GM12878 (cell line): ENCODE data around the gene DMAP1. TPM values are rescaled to one million over a fixed set of nuclear protein-coding genes. Genes with fewer than 3 reads are reported as not detected.

ENCODE experiments used
- ATAC-seq: fragments of 200-7000 bp; cut with Tn5 transposase; 3 replicates; pipeline ENCODE4 v1.9.1; 2020; ENCODE audit warnings: mild to moderate bottlenecking, moderate library complexity
- BruUV-seq: library from RNA; stranded (reverse); fragments of 400-500 nt; replicated peaks from 2 replicates; lab custom pipeline; 2021; lab: Mats Ljungman, UMichigan
- CTCF ChIA-PET: fragments of 300-600 bp; sonication (Branson Sonifier 250); formaldehyde crosslinking; extraction: SDS; loops from one replicate; lab custom pipeline; 2021; ENCODE audit warnings: inconsistent platforms; lab: Yijun Ruan, JAX
- POLR2A ChIA-PET: fragments of 350-600 bp; formaldehyde crosslinking; extraction: SDS; loops from one replicate; lab custom pipeline; 2021; ENCODE audit warnings: inconsistent platforms; lab: Charles Lee
- RAD21 ChIA-PET: fragments of 300-600 bp; sonication (Branson Sonifier 250); formaldehyde crosslinking; loops from one replicate; lab custom pipeline; 2023; ENCODE audit warnings: antibody characterized with exemption; ENCODE audit not compliant: unreplicated experiment; lab: Charles Lee
- SMC1A ChIA-PET: fragments of 300-600 bp; sonication (Branson Sonifier 250); formaldehyde crosslinking; loops from one replicate; lab custom pipeline; 2023; ENCODE audit not compliant: unreplicated experiment, uncharacterized antibody; lab: Charles Lee
- DNase-seq: peaks from one replicate; pipeline ENCODE4 v3.0.0-alpha.2; 2011; ENCODE audit warnings: low read depth, low spot score
- FAIRE-seq: peaks from 3 replicates; lab custom pipeline; 2011; peaks lifted over from hg19 to GRCh38; lab: Jason Lieb, UNC
- H2AFZ ChIP-seq: 2 replicates; pipeline ENCODE4 v1.6.0; 2011; ENCODE audit warnings: low read depth, low read length, control low read depth; ENCODE audit not compliant: control insufficient read depth
- H3K27ac ChIP-seq: 2 replicates; pipeline ENCODE4 v1.5.1; 2011; ENCODE audit warnings: control low read depth; ENCODE audit not compliant: control insufficient read depth, insufficient read depth
- H3K27me3 ChIP-seq, 2 experiments: replicated peaks in 1 of 2; 2 replicates each; pipeline versions ENCODE4 v1.6.0 to v1.6.1; 2011; ENCODE audit warnings: low read length in 1 of 2; ENCODE audit not compliant: control insufficient read depth in 2 of 2, insufficient read depth in 2 of 2
- H3K36me3 ChIP-seq, 2 experiments: 2 replicates each; pipeline ENCODE4 v1.5.1; 2011; ENCODE audit warnings: low read length in 1 of 2; ENCODE audit not compliant: control insufficient read depth in 2 of 2, insufficient read depth in 2 of 2
- H3K4me1 ChIP-seq: 2 replicates; pipeline ENCODE4 v1.6.1; 2011; ENCODE audit warnings: mild to moderate bottlenecking, low read length, moderate library complexity, mixed read lengths; ENCODE audit not compliant: control insufficient read depth, insufficient read depth
- H3K4me2 ChIP-seq: 2 replicates; pipeline ENCODE4 v1.6.0; 2011; ENCODE audit warnings: control low read depth; ENCODE audit not compliant: control insufficient read depth, insufficient read depth
- H3K4me3 ChIP-seq: fragments of 200-600 bp; sonication (generic); 2 replicates; pipeline ENCODE4 v1.5.1; 2016
- H3K79me2 ChIP-seq: 2 replicates; pipeline ENCODE4 v1.6.0; 2011; ENCODE audit warnings: low read length; ENCODE audit not compliant: control insufficient read depth, insufficient read depth
- H3K9ac ChIP-seq: 2 replicates; pipeline ENCODE4 v1.8.0; 2011; ENCODE audit warnings: low read length, control low read depth, mixed read lengths; ENCODE audit not compliant: control insufficient read depth, insufficient read depth
- H3K9me3 ChIP-seq: replicated peaks from 3 replicates; pipeline ENCODE4 v1.5.1; 2011; ENCODE audit warnings: mild to moderate bottlenecking, low read length; ENCODE audit not compliant: control insufficient read depth, insufficient read depth
- H4K20me1 ChIP-seq: 2 replicates; pipeline ENCODE4 v1.6.0; 2011; ENCODE audit not compliant: control insufficient read depth, insufficient read depth
- BHLHE40 ChIP-seq, 2 experiments: fragments of 450-650 bp in 1 of 2; IDR thresholded peaks; 2 replicates each; pipeline ENCODE4 v1.6.1; 2011 to 2017; ENCODE audit warnings: low read depth in 2 of 2, borderline replicate concordance in 1 of 2, improper control_type of control experiment in 1 of 2, low read length in 1 of 2, mild to moderate bottlenecking in 1 of 2
- CHD2 ChIP-seq: IDR thresholded peaks from 2 replicates; pipeline ENCODE4 v1.6.1; 2011; ENCODE audit warnings: low read depth, low read length, improper control_type of control experiment, borderline replicate concordance
- GABPA ChIP-seq: IDR thresholded peaks from 2 replicates; pipeline ENCODE4 v1.6.1; 2014; ENCODE audit warnings: antibody characterized with exemption, low read depth, mild to moderate bottlenecking, inconsistent platforms
- NFYA ChIP-seq: IDR thresholded peaks from 2 replicates; pipeline ENCODE4 v1.6.1; 2011; ENCODE audit warnings: low read depth, mild to moderate bottlenecking, low read length, improper control_type of control experiment, borderline replicate concordance
- NR2C1 ChIP-seq: fragments of 450-650 bp; IDR thresholded peaks from 2 replicates; pipeline ENCODE4 v1.6.1; 2017; ENCODE audit warnings: antibody characterized with exemption, mild to moderate bottlenecking, moderate library complexity
- SIN3A ChIP-seq: IDR thresholded peaks from 2 replicates; pipeline ENCODE4 v1.6.1; 2012; ENCODE audit warnings: low read depth, low read length, improper control_type of control experiment
- SMAD1 ChIP-seq: fragments of 450-650 bp; IDR thresholded peaks from 2 replicates; pipeline ENCODE4 v1.6.1; 2018; ENCODE audit warnings: mild to moderate bottlenecking, low read depth; ENCODE audit not compliant: partially characterized antibody
- SRF ChIP-seq, 2 experiments: IDR thresholded peaks; 2 replicates each; pipeline ENCODE4 v1.6.1; 2011; ENCODE audit warnings: low read depth in 2 of 2, low read length in 2 of 2, mild to moderate bottlenecking in 1 of 2, moderate library complexity in 1 of 2
- SUZ12 ChIP-seq: fragments of 200-600 bp; sonication (generic); IDR thresholded peaks from one replicate; pipeline ENCODE4 v1.6.1; 2018; ENCODE audit warnings: antibody characterized with exemption, mild to moderate bottlenecking; ENCODE audit not compliant: unreplicated experiment
- TAF1 ChIP-seq: IDR thresholded peaks from 2 replicates; pipeline ENCODE4 v1.6.1; 2011; ENCODE audit warnings: mild to moderate bottlenecking, low read depth, low read length, borderline replicate concordance
- ZBED1 ChIP-seq: IDR thresholded peaks from 2 replicates; pipeline ENCODE4 v1.6.1; 2016; ENCODE audit warnings: borderline replicate concordance
- WGBS: methylation state at CpG from one replicate; pipeline ENCODE4 v1.1.6; 2016; ENCODE audit warnings: low lambda C conversion rate; ENCODE audit not compliant: insufficient replicate concordance, insufficient coverage; ENCODE audit errors: missing lambda C conversion rate; 5-methylcytosine and 5-hydroxymethylcytosine counted together
- in situ Hi-C: fragments of 300-500 bp; cut with MboI; formaldehyde crosslinking; loops from 9 replicates; pipeline ENCODE4 v1.14.3; 2018; ENCODE audit warnings: mixed read lengths
- intact Hi-C: fragments of 100-400 bp; cut with micrococcal nuclease; formaldehyde crosslinking; loops from one replicate; pipeline ENCODE4 v1.14.2; 2022; ENCODE audit not compliant: unreplicated experiment
- polyA plus RNA-seq, 11 experiments: library from polyadenylated mRNA; depleted of rRNA in 4 of 11; unstranded in 6 of 11; stranded (reverse) in 5 of 11; fragments of >200 nt; fragmentation: Nextera tagmentation in 4 of 11; fragmentation: Illumina TruSeq in 1 of 11; extraction: Ambion mirVana in 4 of 11; extraction: Trizol in 1 of 11; gene quantifications; 1 replicate in 1 of 11; 2 replicates in 10 of 11; pipeline versions ENCODE4 v1.2.1 to v1.2.3, GENCODE V29; 2011 to 2016; ENCODE audit warnings: inconsistent platforms in 2 of 11, missing spikeins in 2 of 11, low read depth in 1 of 11
- total RNA-seq, 4 experiments: library from RNA; depleted of rRNA in 3 of 4; stranded (reverse); fragments of >200 nt in 3 of 4; fragmentation: Illumina TruSeq in 1 of 4; extraction: Trizol in 1 of 4; gene quantifications; 2 replicates each; pipeline versions ENCODE4 v1.2.1 to v1.2.3, GENCODE V29; 2013 to 2021
- TF ChIP-seq, protein P1 (sequence below): fragments of 450-650 bp; IDR thresholded peaks from 2 replicates; pipeline ENCODE4 v1.6.1; 2017; ENCODE audit warnings: low read depth, mild to moderate bottlenecking, moderate library complexity
- TF ChIP-seq, protein P2 (sequence below): fragments of 450-650 bp; formaldehyde crosslinking; IDR thresholded peaks from 2 replicates; pipeline ENCODE4 v1.5.0; 2022; ENCODE audit warnings: mild to moderate bottlenecking, missing genetic modification characterization
- TF ChIP-seq, protein P3 (sequence below): fragments of 450-650 bp; IDR thresholded peaks from 2 replicates; pipeline ENCODE4 v1.6.1; 2016; ENCODE audit warnings: mild to moderate bottlenecking, moderate library complexity, borderline replicate concordance

The DMAP1 gene
- total and polyA plus RNA-seq, 10 of the 15 experiments (the other 5 are each of a cell fraction or from before 2014, with no cell fraction given): 1.9 to 59.1 (median 37.7) TPM

DNA sequence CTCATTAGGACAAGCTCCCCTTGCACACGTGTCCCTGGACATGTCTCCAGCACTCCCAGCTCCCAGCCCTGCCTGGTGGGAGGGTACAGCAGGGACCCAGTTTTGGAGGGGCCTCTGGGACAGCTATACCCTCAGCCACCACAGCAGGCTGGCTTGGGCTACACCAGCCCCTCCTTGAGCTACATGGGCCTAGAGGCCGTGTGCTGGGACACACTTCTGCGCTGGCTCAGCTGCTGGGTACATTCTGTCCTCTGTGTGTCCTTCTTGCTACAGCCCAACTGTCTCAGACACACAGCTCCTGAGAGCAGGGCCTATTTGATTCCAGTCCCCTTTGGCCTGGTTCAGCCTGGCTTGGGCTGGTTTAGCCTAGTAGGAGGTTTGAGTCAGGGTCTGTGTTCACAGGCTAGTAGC is 26.7 kb downstream of the DMAP1 start:
- WGBS: 97% methylated on average over 3 of the region's 3 CpGs
- DNase-seq (no peak), FAIRE-seq (no peak), ATAC-seq (no peak)
- H3K9me3 ChIP-seq: no peaks in the 10 kb centered on the region
- H3K4me3 ChIP-seq: no peak overlapping the region
- ChIA-PET CTCF (no interaction called here), SMC1A (interaction anchor here (0.5 to 2.5 kb wide), 2 partner anchors 22 to 91 kb away, joined by 4 to 6 read pairs; no protein-coding TSS in a partner anchor), RAD21 (interaction anchor here (1.5 kb wide), 1 partner anchor 76 kb away, joined by 3 read pairs; no protein-coding TSS in a partner anchor), POLR2A (no interaction called here)
- no peak overlapping the region for H3K27ac ChIP-seq
- H4K20me1 ChIP-seq: no peaks in the 10 kb centered on the region
- BruUV-seq: no TSS peak
- peaks cover 0 to 3% of the 10 kb centered on the region in 2 experiments; a peak in 2 of 4 replicates for H3K36me3 ChIP-seq
- H3K79me2 ChIP-seq: no peaks in the 10 kb centered on the region
- intact Hi-C loops (no loop called here), in situ Hi-C loops (no loop called here)
- H3K4me2 ChIP-seq: no peak overlapping the region
- no peak overlapping the region for H2AFZ ChIP-seq
- TF ChIP-seq BHLHE40 (IDR thresholded peaks at IDR 0.05; ENCODE audit: borderline replicate concordance in 1 of 2, low read depth in 2 of 2, low read length in 1 of 2): no peak
- no peak for TF ChIP-seq SUZ12
- TF ChIP-seq ZBED1: no peak
- TF ChIP-seq NFYA: no peak
- no peak for TF ChIP-seq GABPA
- no peak for TF ChIP-seq SRF (IDR thresholded peaks at IDR 0.05; ENCODE audit: low read depth in 2 of 2, low read length in 2 of 2)
- no peak for TF ChIP-seq TAF1
- no peak for TF ChIP-seq CHD2
- no peak for TF ChIP-seq SMAD1
- TF ChIP-seq NR2C1: no peak
- no peak for TF ChIP-seq SIN3A
- TF ChIP-seq, protein P1, sequence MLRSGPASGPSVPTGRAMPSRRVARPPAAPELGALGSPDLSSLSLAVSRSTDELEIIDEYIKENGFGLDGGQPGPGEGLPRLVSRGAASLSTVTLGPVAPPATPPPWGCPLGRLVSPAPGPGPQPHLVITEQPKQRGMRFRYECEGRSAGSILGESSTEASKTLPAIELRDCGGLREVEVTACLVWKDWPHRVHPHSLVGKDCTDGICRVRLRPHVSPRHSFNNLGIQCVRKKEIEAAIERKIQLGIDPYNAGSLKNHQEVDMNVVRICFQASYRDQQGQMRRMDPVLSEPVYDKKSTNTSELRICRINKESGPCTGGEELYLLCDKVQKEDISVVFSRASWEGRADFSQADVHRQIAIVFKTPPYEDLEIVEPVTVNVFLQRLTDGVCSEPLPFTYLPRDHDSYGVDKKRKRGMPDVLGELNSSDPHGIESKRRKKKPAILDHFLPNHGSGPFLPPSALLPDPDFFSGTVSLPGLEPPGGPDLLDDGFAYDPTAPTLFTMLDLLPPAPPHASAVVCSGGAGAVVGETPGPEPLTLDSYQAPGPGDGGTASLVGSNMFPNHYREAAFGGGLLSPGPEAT: no peak
- TF ChIP-seq, protein P2, sequence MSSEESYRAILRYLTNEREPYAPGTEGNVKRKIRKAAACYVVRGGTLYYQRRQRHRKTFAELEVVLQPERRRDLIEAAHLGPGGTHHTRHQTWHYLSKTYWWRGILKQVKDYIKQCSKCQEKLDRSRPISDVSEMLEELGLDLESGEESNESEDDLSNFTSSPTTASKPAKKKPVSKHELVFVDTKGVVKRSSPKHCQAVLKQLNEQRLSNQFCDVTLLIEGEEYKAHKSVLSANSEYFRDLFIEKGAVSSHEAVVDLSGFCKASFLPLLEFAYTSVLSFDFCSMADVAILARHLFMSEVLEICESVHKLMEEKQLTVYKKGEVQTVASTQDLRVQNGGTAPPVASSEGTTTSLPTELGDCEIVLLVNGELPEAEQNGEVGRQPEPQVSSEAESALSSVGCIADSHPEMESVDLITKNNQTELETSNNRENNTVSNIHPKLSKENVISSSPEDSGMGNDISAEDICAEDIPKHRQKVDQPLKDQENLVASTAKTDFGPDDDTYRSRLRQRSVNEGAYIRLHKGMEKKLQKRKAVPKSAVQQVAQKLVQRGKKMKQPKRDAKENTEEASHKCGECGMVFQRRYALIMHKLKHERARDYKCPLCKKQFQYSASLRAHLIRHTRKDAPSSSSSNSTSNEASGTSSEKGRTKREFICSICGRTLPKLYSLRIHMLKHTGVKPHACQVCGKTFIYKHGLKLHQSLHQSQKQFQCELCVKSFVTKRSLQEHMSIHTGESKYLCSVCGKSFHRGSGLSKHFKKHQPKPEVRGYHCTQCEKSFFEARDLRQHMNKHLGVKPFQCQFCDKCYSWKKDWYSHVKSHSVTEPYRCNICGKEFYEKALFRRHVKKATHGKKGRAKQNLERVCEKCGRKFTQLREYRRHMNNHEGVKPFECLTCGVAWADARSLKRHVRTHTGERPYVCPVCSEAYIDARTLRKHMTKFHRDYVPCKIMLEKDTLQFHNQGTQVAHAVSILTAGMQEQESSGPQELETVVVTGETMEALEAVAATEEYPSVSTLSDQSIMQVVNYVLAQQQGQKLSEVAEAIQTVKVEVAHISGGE (CRISPR knock-in tag): no peak
- TF ChIP-seq, protein P3, sequence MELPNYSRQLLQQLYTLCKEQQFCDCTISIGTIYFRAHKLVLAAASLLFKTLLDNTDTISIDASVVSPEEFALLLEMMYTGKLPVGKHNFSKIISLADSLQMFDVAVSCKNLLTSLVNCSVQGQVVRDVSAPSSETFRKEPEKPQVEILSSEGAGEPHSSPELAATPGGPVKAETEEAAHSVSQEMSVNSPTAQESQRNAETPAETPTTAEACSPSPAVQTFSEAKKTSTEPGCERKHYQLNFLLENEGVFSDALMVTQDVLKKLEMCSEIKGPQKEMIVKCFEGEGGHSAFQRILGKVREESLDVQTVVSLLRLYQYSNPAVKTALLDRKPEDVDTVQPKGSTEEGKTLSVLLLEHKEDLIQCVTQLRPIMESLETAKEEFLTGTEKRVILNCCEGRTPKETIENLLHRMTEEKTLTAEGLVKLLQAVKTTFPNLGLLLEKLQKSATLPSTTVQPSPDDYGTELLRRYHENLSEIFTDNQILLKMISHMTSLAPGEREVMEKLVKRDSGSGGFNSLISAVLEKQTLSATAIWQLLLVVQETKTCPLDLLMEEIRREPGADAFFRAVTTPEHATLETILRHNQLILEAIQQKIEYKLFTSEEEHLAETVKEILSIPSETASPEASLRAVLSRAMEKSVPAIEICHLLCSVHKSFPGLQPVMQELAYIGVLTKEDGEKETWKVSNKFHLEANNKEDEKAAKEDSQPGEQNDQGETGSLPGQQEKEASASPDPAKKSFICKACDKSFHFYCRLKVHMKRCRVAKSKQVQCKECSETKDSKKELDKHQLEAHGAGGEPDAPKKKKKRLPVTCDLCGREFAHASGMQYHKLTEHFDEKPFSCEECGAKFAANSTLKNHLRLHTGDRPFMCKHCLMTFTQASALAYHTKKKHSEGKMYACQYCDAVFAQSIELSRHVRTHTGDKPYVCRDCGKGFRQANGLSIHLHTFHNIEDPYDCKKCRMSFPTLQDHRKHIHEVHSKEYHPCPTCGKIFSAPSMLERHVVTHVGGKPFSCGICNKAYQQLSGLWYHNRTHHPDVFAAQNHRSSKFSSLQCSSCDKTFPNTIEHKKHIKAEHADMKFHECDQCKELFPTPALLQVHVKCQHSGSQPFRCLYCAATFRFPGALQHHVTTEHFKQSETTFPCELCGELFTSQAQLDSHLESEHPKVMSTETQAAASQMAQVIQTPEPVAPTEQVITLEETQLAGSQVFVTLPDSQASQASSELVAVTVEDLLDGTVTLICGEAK: no peak
- no peaks in the 10 kb centered on the region for H3K4me1 ChIP-seq
- H3K9ac ChIP-seq: no peak overlapping the region
- H3K27me3 ChIP-seq: no peaks in the 10 kb centered on the region
